Colonic mucosa (tissue), 4 donors: ENCODE results near the gene ABL1. TPM values are rescaled to one million over a fixed set of nuclear protein-coding genes. Genes with fewer than 3 reads are reported as not detected.

Experiments used
- DNase-seq: peaks from one replicate; pipeline ENCODE4 v3.0.0-alpha.2; 2020
- H3K27ac ChIP-seq: fragments of 200-600 bp; one replicate; pipeline ENCODE4 v1.8.0; 2021
- H3K27me3 ChIP-seq: fragments of 200-600 bp; one replicate; pipeline ENCODE4 v1.8.0; 2021
- H3K36me3 ChIP-seq: fragments of 200-600 bp; one replicate; pipeline ENCODE4 v1.8.0; 2021
- H3K4me1 ChIP-seq: fragments of 200-600 bp; one replicate; pipeline ENCODE4 v1.8.0; 2021; ENCODE audit warnings: mild to moderate bottlenecking
- H3K4me3 ChIP-seq: fragments of 200-600 bp; one replicate; pipeline ENCODE4 v1.8.0; 2021
- H3K9ac ChIP-seq, 2 donors: one replicate each; pipeline ENCODE4 v1.7.0; 2013; ENCODE audit warnings: control low read depth in 2 of 2, low read depth in 2 of 2, low read length in 2 of 2
- H3K9me3 ChIP-seq: fragments of 200-600 bp; one replicate; pipeline ENCODE4 v1.8.0; 2021
- CTCF ChIP-seq: fragments of 200-600 bp; IDR thresholded peaks from one replicate; pipeline ENCODE4 v1.8.0; 2022; ENCODE audit warnings: antibody characterized with exemption, mild to moderate bottlenecking
- intact Hi-C: fragments of 100-400 bp; cut with DNase I; formaldehyde crosslinking; loops from one replicate; pipeline ENCODE4 v1.14.1; 2022
- total RNA-seq, 2 donors: library from RNA; stranded (reverse); fragmentation: NEBNext Ultra II Directional in 1 of 2; extraction: Animal tissue kit (Norgen Biotek cat#: 25700) in 1 of 2; gene quantifications; one replicate each; pipeline ENCODE4 v1.2.1, GENCODE V29; 2021
- donor health status: healthy.
- donor health status: DM: no; HTN: no; CAD: no.
- donor health status: DM: no; HTN: no; CAD: no.

The ABL1 gene
- total RNA-seq, 2 donors from 2014 or later, result 86.0 to 97.9 TPM

GRCh38 chr9:130849356-130849755, 14.3 kb downstream of the ABL1 start:
- no peaks in the 10 kb centered on the region for H3K27me3 ChIP-seq
- no peak overlapping the region for H3K4me3 ChIP-seq
- H3K9me3 ChIP-seq, result no peaks in the 10 kb centered on the region
- H3K9ac ChIP-seq, result no peak overlapping the region
- H3K36me3 ChIP-seq, result no peaks in the 10 kb centered on the region
- no peak for DNase-seq
- no peaks in the 10 kb centered on the region for H3K4me1 ChIP-seq
- intact Hi-C loops, result no loop called here
- TF ChIP-seq CTCF, result no peak
- H3K27ac ChIP-seq, result no peak overlapping the region

- no peak overlapping the region for H3K27ac ChIP-seq
- no peaks in the 10 kb centered on the region for H3K9me3 ChIP-seq
- intact Hi-C loops, result no loop called here
- no peaks in the 10 kb centered on the region for H3K27me3 ChIP-seq
- peaks cover 13% of the 10 kb centered on the region for H3K36me3 ChIP-seq
- no peak for DNase-seq
- H3K4me3 ChIP-seq, result no peak overlapping the region
- no peak for TF ChIP-seq CTCF
- no peak overlapping the region for H3K9ac ChIP-seq
- H3K4me1 ChIP-seq, result no peaks in the 10 kb centered on the region
Observed at GRCh38 chr9:130852801-130853200, 17.7 kb downstream of the ABL1 start.

- Histone ChIP-seq H3K4me1 (no peaks in the 10 kb centered on the region), H3K9ac (no peak overlapping the region), H3K36me3 (peaks cover 13% of the 10 kb centered on the region), H3K4me3 (no peak overlapping the region), H3K9me3 (no peaks in the 10 kb centered on the region), H3K27me3 (no peaks in the 10 kb centered on the region), H3K27ac (no peak overlapping the region)
- DNase-seq, result no peak
- TF ChIP-seq CTCF, result no peak
- intact Hi-C loops, result no loop called here
Observed at GRCh38 chr9:130854092-130854491, 19.0 kb downstream of the ABL1 start.

GRCh38 chr9:130854835-130855234, 19.8 kb downstream of the ABL1 start:
- no peak overlapping the region for H3K27ac ChIP-seq
- peaks cover 13% of the 10 kb centered on the region for H3K36me3 ChIP-seq

DNA sequence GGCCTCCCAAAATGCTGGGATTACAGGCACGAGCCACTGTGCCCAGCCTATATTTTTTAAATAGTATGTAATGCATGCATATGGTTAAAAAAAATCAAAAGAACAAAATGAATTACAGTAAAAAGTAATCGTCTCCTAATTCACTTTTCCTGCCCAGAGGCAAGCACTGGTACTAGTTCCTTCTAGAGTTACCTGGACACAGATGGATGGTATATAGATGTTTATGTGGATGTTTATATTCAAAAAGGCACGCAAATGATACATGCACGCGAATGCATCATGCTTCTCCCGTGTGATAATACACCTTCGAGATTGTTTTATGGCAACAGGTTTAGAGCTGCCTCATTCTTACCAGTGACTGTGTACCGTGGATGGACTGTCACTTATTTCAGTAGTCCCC, 21.4 kb downstream of the ABL1 start:
- TF ChIP-seq CTCF, result no peak
- Histone ChIP-seq H3K36me3 (peaks cover 13% of the 10 kb centered on the region), H3K4me1 (no peaks in the 10 kb centered on the region), H3K27me3 (no peaks in the 10 kb centered on the region), H3K4me3 (no peak overlapping the region), H3K9ac (no peak overlapping the region), H3K9me3 (no peaks in the 10 kb centered on the region), H3K27ac (no peak overlapping the region)
- intact Hi-C loops, result no loop called here
- no peak for DNase-seq

More at GRCh38 chr9:130854835-130855234, 19.8 kb downstream of the ABL1 start:
- no peak for TF ChIP-seq CTCF
- intact Hi-C loops, result no loop called here
- Histone ChIP-seq H3K27me3 (no peaks in the 10 kb centered on the region), H3K9me3 (no peaks in the 10 kb centered on the region), H3K4me1 (no peaks in the 10 kb centered on the region), H3K9ac (no peak overlapping the region), H3K4me3 (no peak overlapping the region)
- no peak for DNase-seq
